Lower leg skin (tissue), 4 donors: Measurements from ENCODE around the gene MRPL3. TPM values are rescaled to one million over a fixed set of nuclear protein-coding genes. Genes with fewer than 3 reads are reported as not detected.
"Not testable (repeated sequence)": the region's sequence is repeated elsewhere in the genome, so short reads cannot be mapped to it uniquely, and the experiment has no call there.

Experiments
- DNase-seq, 2 donors: peaks; one replicate each; pipeline ENCODE4 v3.0.0-alpha.2; 2019; ENCODE audit warnings: low spot score in 2 of 2
- H3K4me3 ChIP-seq: fragments of 200-600 bp; sonication (generic); 2 replicates; pipeline ENCODE4 v1.5.1; 2017; ENCODE audit warnings: mild to moderate bottlenecking, low read depth; ENCODE audit not compliant: poor library complexity, severe bottlenecking
- POLR2A ChIP-seq, 2 donors: fragments of 450-650 bp; IDR thresholded peaks; one replicate each; pipeline ENCODE4 v1.6.1; 2016 to 2017; ENCODE audit warnings: antibody characterized with exemption in 2 of 2, mild to moderate bottlenecking in 1 of 2, moderate library complexity in 1 of 2
- WGBS, 2 donors: methylation state at CpG; one replicate each; pipeline ENCODE4 v1.1.5; 2018; 5-methylcytosine and 5-hydroxymethylcytosine counted together
- intact Hi-C: fragments of 100-400 bp; cut with DNase I; formaldehyde crosslinking; loops from one replicate; pipeline ENCODE4 v1.15.0; 2023; ENCODE audit warnings: low total_unique reads
- total RNA-seq, 4 donors: library from RNA; depleted of rRNA; stranded (reverse); fragments of >200 nt; gene quantifications; one replicate each; pipeline ENCODE4 v1.1.0, GENCODE V29; 2016
- TF ChIP-seq, protein P1 (sequence below), 3 donors: fragments of 450-650 bp; IDR thresholded peaks; one replicate each; pipeline ENCODE4 v1.5.1; 2016; ENCODE audit warnings: antibody characterized with exemption in 3 of 3, mild to moderate bottlenecking in 3 of 3, moderate library complexity in 2 of 3

The MRPL3 gene
- total RNA-seq, 4 donors from 2014 or later, result 37.8 to 60.0 (median 55.1) TPM

DNA sequence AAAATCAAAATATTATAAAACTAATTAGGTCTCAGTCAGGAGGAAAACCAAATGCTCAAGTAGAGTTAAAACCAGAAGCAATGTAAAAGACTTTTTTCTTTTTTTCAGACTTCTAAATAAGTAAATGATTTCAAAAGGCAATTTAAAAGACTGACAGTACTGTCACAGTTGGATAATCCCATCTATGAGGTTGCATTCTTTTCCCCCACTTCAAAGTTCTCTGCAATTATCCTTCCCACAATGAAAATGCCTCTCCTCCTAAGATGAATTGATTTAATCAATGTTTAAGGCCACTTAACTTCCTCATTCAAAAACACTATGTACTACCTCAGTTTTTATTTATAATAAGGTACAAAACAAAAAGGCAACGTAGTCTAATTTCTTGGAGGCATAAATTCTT lies 8.1 kb downstream of the MRPL3 start:
- TF ChIP-seq POLR2A (IDR thresholded peaks at IDR 0.05), result no peak
- TF ChIP-seq, protein P1, sequence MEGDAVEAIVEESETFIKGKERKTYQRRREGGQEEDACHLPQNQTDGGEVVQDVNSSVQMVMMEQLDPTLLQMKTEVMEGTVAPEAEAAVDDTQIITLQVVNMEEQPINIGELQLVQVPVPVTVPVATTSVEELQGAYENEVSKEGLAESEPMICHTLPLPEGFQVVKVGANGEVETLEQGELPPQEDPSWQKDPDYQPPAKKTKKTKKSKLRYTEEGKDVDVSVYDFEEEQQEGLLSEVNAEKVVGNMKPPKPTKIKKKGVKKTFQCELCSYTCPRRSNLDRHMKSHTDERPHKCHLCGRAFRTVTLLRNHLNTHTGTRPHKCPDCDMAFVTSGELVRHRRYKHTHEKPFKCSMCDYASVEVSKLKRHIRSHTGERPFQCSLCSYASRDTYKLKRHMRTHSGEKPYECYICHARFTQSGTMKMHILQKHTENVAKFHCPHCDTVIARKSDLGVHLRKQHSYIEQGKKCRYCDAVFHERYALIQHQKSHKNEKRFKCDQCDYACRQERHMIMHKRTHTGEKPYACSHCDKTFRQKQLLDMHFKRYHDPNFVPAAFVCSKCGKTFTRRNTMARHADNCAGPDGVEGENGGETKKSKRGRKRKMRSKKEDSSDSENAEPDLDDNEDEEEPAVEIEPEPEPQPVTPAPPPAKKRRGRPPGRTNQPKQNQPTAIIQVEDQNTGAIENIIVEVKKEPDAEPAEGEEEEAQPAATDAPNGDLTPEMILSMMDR (IDR thresholded peaks at IDR 0.05), result no peak

GRCh38 chr3:131491775-131492174 lies 11.0 kb downstream of the MRPL3 start:
- DNase-seq, result no peak
- 98 to 100% methylated on average over 2 of the region's 2 CpGs for WGBS, 2 donors
- intact Hi-C loops, result no loop called here
- no peak overlapping the region for H3K4me3 ChIP-seq
- TF ChIP-seq POLR2A (IDR thresholded peaks at IDR 0.05), result no peak
- TF ChIP-seq, protein P1 (IDR thresholded peaks at IDR 0.05), result no peak

More for the DNA sequence above, 8.1 kb downstream of the MRPL3 start:
- no peak overlapping the region for H3K4me3 ChIP-seq
- WGBS, 2 donors, result 80 to 95% methylated on average over 1 of the region's 1 CpG
- intact Hi-C loops, result no loop called here
- DNase-seq, result no peak

- no peak overlapping the region for H3K4me3 ChIP-seq
- 93 to 97% methylated on average over 2 of the region's 2 CpGs for WGBS, 2 donors
- no peak for DNase-seq
- TF ChIP-seq, protein P1 (IDR thresholded peaks at IDR 0.05), result no peak
- TF ChIP-seq POLR2A (IDR thresholded peaks at IDR 0.05), result no peak
- intact Hi-C loops, result no loop called here
These were observed 11.7 kb downstream of the MRPL3 start for GRCh38 chr3:131491084-131491483.

GRCh38 chr3:131486545-131486944 lies 16.2 kb downstream of the MRPL3 start:
- H3K4me3 ChIP-seq, intact Hi-C loops, DNase-seq: not testable (repeated sequence)
- 84 to 87% methylated on average over 3 of the region's 3 CpGs for WGBS, 2 donors

DNA sequence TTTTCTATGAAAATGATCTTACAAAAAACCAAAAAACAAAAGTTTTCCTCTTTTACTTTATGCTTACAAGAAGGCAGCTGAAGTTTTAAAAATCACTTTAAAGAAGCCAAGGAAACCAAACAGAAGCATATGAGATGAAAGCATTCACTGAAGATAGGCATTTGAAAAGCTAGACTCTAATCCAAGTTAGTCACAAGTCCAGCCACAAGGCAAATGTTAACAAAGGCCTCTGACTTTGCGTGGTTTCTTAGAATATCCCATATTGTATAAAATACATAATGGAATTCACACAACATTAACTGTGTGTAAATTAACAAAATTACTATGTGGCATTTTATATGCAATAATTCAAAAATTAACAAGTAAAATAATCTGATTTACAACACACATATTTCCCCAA lies 17.7 kb downstream of the MRPL3 start:
- intact Hi-C loops, result no loop called here
- DNase-seq, result no peak
- no peak overlapping the region for H3K4me3 ChIP-seq
- TF ChIP-seq POLR2A (IDR thresholded peaks at IDR 0.05), result no peak
- TF ChIP-seq, protein P1 (IDR thresholded peaks at IDR 0.05), result no peak
- WGBS, 2 donors, result 82 to 97% methylated on average over 1 of the region's 1 CpG

GRCh38 chr3:131484496-131485111 lies 18.2 kb downstream of the MRPL3 start:
- WGBS, 2 donors, result 72 to 82% methylated on average over 4 of the region's 4 CpGs
- H3K4me3 ChIP-seq, result no peak overlapping the region
- DNase-seq, result no peak
- TF ChIP-seq, protein P1 (IDR thresholded peaks at IDR 0.05), result no peak
- no peak for TF ChIP-seq POLR2A (IDR thresholded peaks at IDR 0.05)
- intact Hi-C loops, result no loop called here
